NB4 (cell line): Measurements from ENCODE around the gene PRKAG3.

Experiments
- DNase-seq: peaks from one replicate; pipeline ENCODE4 v3.0.0; 2010; ENCODE audit warnings: low read depth
- H3K4me3 ChIP-seq: one replicate; pipeline ENCODE4 v1.5.1; 2011; ENCODE audit warnings: mild to moderate bottlenecking, low read depth, low read length, moderate library complexity
- CTCF ChIP-seq: IDR thresholded peaks from one replicate; pipeline ENCODE4 v1.5.1; 2012; ENCODE audit warnings: low read depth, low read length
- MAX ChIP-seq: IDR thresholded peaks from 2 replicates; pipeline ENCODE4 v1.6.1; 2011; ENCODE audit warnings: low read depth, low read length
- MYC ChIP-seq: IDR thresholded peaks from 2 replicates; pipeline ENCODE4 v1.6.1; 2011; ENCODE audit warnings: low read depth, low read length
- POLR2A ChIP-seq: IDR thresholded peaks from 2 replicates; pipeline ENCODE4 v1.6.1; 2011; ENCODE audit warnings: mild to moderate bottlenecking; ENCODE audit not compliant: insufficient read length; ENCODE audit errors: extremely low read depth

Gene PRKAG3

GRCh38 chr2:218822622-218823021 is 9.0 kb downstream of the PRKAG3 start:
- no peak for DNase-seq
- TF ChIP-seq POLR2A (no peak), CTCF (no peak), MAX (no peak), MYC (no peak)
- H3K4me3 ChIP-seq: no peak overlapping the region

- DNase-seq: no peak
- no peak for TF ChIP-seq POLR2A
- no peak overlapping the region for H3K4me3 ChIP-seq
These were observed 9.9 kb downstream of the PRKAG3 start for GRCh38 chr2:218821605-218822211.

GRCh38 chr2:218820746-218821369 is 10.7 kb downstream of the PRKAG3 start:
- TF ChIP-seq MAX (no peak), POLR2A (no peak), CTCF (no peak), MYC (no peak)
- DNase-seq: no peak
- no peak overlapping the region for H3K4me3 ChIP-seq

GRCh38 chr2:218819093-218819492 is 12.5 kb downstream of the PRKAG3 start:
- no peak for DNase-seq
- no peak for TF ChIP-seq CTCF
- TF ChIP-seq MAX: no peak
- no peak for TF ChIP-seq MYC
- TF ChIP-seq POLR2A: no peak
- H3K4me3 ChIP-seq: no peak overlapping the region

- no peak overlapping the region for H3K4me3 ChIP-seq
- TF ChIP-seq MAX (no peak), POLR2A (no peak), MYC (no peak), CTCF (no peak)
- no peak for DNase-seq
These were observed 15.0 kb downstream of the PRKAG3 start for GRCh38 chr2:218816561-218817011.

- no peak for DNase-seq
- TF ChIP-seq MYC (no peak), MAX (no peak), CTCF (no peak), POLR2A (no peak)
- H3K4me3 ChIP-seq: no peak overlapping the region
These were observed 16.0 kb downstream of the PRKAG3 start for GRCh38 chr2:218815649-218816048.
